Ecto neural progenitor cell (in vitro differentiated cells): Measurements from ENCODE around the gene LCE2A.

ENCODE experiments used
- DNase-seq: peaks from one replicate; pipeline ENCODE4 v3.0.0-alpha.2; 2018; ENCODE audit warnings: low spot score

The LCE2A gene

GRCh38 chr1:152743371-152744145 is 45.4 kb downstream of the LCE2A start:
- no peak for DNase-seq

- no peak for DNase-seq
Measured at GRCh38 chr1:152745289-152745704, 47.2 kb downstream of the LCE2A start.

GRCh38 chr1:152745765-152746444 is 47.8 kb downstream of the LCE2A start:
- no peak for DNase-seq

- no peak for DNase-seq
Measured at GRCh38 chr1:152747831-152748230, 49.7 kb downstream of the LCE2A start.
